PFSK-1 (cell line): ENCODE measurements around the gene CDKL5.

Experiments
- FOXP2 ChIP-seq: optimal IDR thresholded peaks from 2 replicates; pipeline ENCODE3; 2011; ENCODE audit warnings: borderline replicate concordance, control low read depth, inconsistent platforms; ENCODE audit not compliant: insufficient read depth; ENCODE audit errors: extremely low read length, extremely low read depth
- POLR2AphosphoS5 ChIP-seq: IDR thresholded peaks from 2 replicates; pipeline ENCODE4 v1.6.1; 2012; ENCODE audit warnings: low read depth, mild to moderate bottlenecking, control low read depth, low read length, moderate library complexity
- REST ChIP-seq, 2 experiments: IDR thresholded peaks; 2 replicates each; pipeline versions ENCODE4 v1.6.1 to v1.8.0; 2011 to 2012; ENCODE audit warnings: low read depth in 2 of 2, low read length in 2 of 2, control low read depth in 1 of 2, inconsistent platforms in 1 of 2, mild to moderate bottlenecking in 1 of 2, moderate library complexity in 1 of 2; ENCODE audit not compliant: insufficient read depth in 1 of 2
- SIN3A ChIP-seq: IDR thresholded peaks from 2 replicates; pipeline ENCODE4 v1.6.1; 2012; ENCODE audit warnings: mild to moderate bottlenecking, low read length, moderate library complexity, borderline replicate concordance; ENCODE audit not compliant: insufficient read depth
- TAF1 ChIP-seq: IDR thresholded peaks from 2 replicates; pipeline ENCODE4 v1.6.1; 2012; ENCODE audit warnings: low read length, control low read depth, borderline replicate concordance; ENCODE audit not compliant: insufficient read depth

Gene CDKL5

GRCh38 chrX:18534949-18535348, 109.5 kb downstream of the CDKL5 start:
- TF ChIP-seq POLR2AphosphoS5, result no peak
- TF ChIP-seq TAF1, result no peak
- TF ChIP-seq REST (IDR thresholded peaks at IDR 0.05; ENCODE audit: insufficient read depth in 1 of 2, low read depth in 2 of 2, low read length in 2 of 2), result no peak
- TF ChIP-seq FOXP2, result no peak
- no peak for TF ChIP-seq SIN3A

GRCh38 chrX:18537068-18537467, 111.7 kb downstream of the CDKL5 start:
- TF ChIP-seq TAF1, result no peak
- no peak for TF ChIP-seq SIN3A
- no peak for TF ChIP-seq POLR2AphosphoS5
- no peak for TF ChIP-seq FOXP2
- TF ChIP-seq REST (IDR thresholded peaks at IDR 0.05; ENCODE audit: insufficient read depth in 1 of 2, low read depth in 2 of 2, low read length in 2 of 2), result no peak

GRCh38 chrX:18537524-18537923, 112.1 kb downstream of the CDKL5 start:
- TF ChIP-seq FOXP2 (no peak), SIN3A (no peak), TAF1 (no peak), POLR2AphosphoS5 (no peak), REST (IDR thresholded peaks at IDR 0.05; ENCODE audit: insufficient read depth in 1 of 2, low read depth in 2 of 2, low read length in 2 of 2) (no peak)

GRCh38 chrX:18542131-18542530, 116.7 kb downstream of the CDKL5 start:
- no peak for TF ChIP-seq TAF1
- no peak for TF ChIP-seq POLR2AphosphoS5
- no peak for TF ChIP-seq REST (IDR thresholded peaks at IDR 0.05; ENCODE audit: insufficient read depth in 1 of 2, low read depth in 2 of 2, low read length in 2 of 2)
- TF ChIP-seq FOXP2, result no peak
- no peak for TF ChIP-seq SIN3A

- no peak for TF ChIP-seq POLR2AphosphoS5
- no peak for TF ChIP-seq TAF1
- TF ChIP-seq FOXP2, result no peak
- no peak for TF ChIP-seq REST (IDR thresholded peaks at IDR 0.05; ENCODE audit: insufficient read depth in 1 of 2, low read depth in 2 of 2, low read length in 2 of 2)
- no peak for TF ChIP-seq SIN3A
These were observed 117.5 kb downstream of the CDKL5 start for GRCh38 chrX:18542905-18543304.
